T-cell (primary cell): ENCODE data around the gene MINDY2. TPM values are rescaled to one million over a fixed set of nuclear protein-coding genes. Genes with fewer than 3 reads are reported as not detected.
A peak's percentile ranks its signal among the peaks of the same experiment; 100 is the strongest.

Experiments used
- ATAC-seq, 4 experiments: fragments of 200-7000 bp in 3 of 4; fragments of 150-1000 bp in 1 of 4; cut with Tn5 transposase; replicated peaks in 1 of 4; 1 replicate in 3 of 4; 2 replicates in 1 of 4; pipeline ENCODE4 v1.10.0; 2021; ENCODE audit warnings: moderate library complexity in 3 of 4, mild to moderate bottlenecking in 2 of 4, moderate number of reproducible peaks in 1 of 4
- CTCF ChIA-PET, 2 donors: fragments of 300-600 bp; sonication (Branson Sonifier 250); formaldehyde crosslinking; loops; one replicate each; lab custom pipeline; 2022; ENCODE audit warnings: antibody characterized with exemption in 2 of 2; lab: Charles Lee
- POLR2A ChIA-PET, 2 donors: fragments of 300-600 bp; sonication (Branson Sonifier 250); formaldehyde crosslinking; loops; one replicate each; lab custom pipeline; 2022; ENCODE audit warnings: antibody characterized with exemption in 2 of 2; lab: Charles Lee
- DNase-seq, 35 experiments: peaks; one replicate each; pipeline versions ENCODE4 v3.0.0 to v3.0.0-alpha.2; 2013 to 2023
- H3K27ac ChIP-seq: one replicate; pipeline ENCODE4 v1.5.1; 2013; ENCODE audit warnings: low read length
- H3K27me3 ChIP-seq, 2 experiments: replicated peaks in 1 of 2; 1 replicate in 1 of 2; 2 replicates in 1 of 2; pipeline versions ENCODE4 v1.6.1 to v1.7.0; 2013; ENCODE audit warnings: low read length in 1 of 2, mixed read lengths in 1 of 2; ENCODE audit not compliant: control insufficient read depth in 2 of 2, insufficient read depth in 2 of 2; ENCODE audit errors: extremely low read depth in 1 of 2
- H3K36me3 ChIP-seq, 2 donors: 1 replicate in 1 of 2; 2 replicates in 1 of 2; pipeline versions ENCODE4 v1.6.1 to v1.7.0; 2013; ENCODE audit warnings: low read length in 1 of 2; ENCODE audit not compliant: control insufficient read depth in 2 of 2, insufficient read depth in 1 of 2; ENCODE audit errors: extremely low read depth in 1 of 2
- H3K4me1 ChIP-seq, 2 experiments: 1 replicate in 1 of 2; 2 replicates in 1 of 2; pipeline versions ENCODE4 v1.6.1 to v1.7.0; 2013; ENCODE audit warnings: low read length in 2 of 2, mixed read lengths in 1 of 2; ENCODE audit not compliant: insufficient read depth in 2 of 2, control insufficient read depth in 1 of 2; ENCODE audit errors: extremely low read depth in 1 of 2
- H3K4me3 ChIP-seq, 2 donors: 1 replicate in 1 of 2; 2 replicates in 1 of 2; pipeline versions ENCODE4 v1.5.1 to v1.7.0; 2013; ENCODE audit warnings: mild to moderate bottlenecking in 2 of 2, low read length in 1 of 2, moderate library complexity in 1 of 2; ENCODE audit not compliant: control insufficient read depth in 1 of 2; ENCODE audit errors: extremely low read depth in 1 of 2
- H3K9me3 ChIP-seq: 2 replicates; pipeline ENCODE4 v1.7.0; 2013
- H3K27ac Mint-ChIP-seq, 2 donors: one replicate each; pipeline ENCODE4 v1.8.0; 2020 to 2021; ENCODE audit warnings: mild to moderate bottlenecking in 2 of 2, mixed read lengths in 2 of 2
- H3K27me3 Mint-ChIP-seq, 2 donors: one replicate each; pipeline ENCODE4 v1.8.0; 2021 to 2022; ENCODE audit warnings: mixed read lengths in 2 of 2
- H3K36me3 Mint-ChIP-seq: one replicate; pipeline ENCODE4 v1.8.0; 2021; ENCODE audit warnings: mixed read lengths
- H3K4me1 Mint-ChIP-seq, 3 donors: one replicate each; pipeline ENCODE4 v1.8.0; 2020 to 2022; ENCODE audit warnings: mixed read lengths in 3 of 3, mild to moderate bottlenecking in 1 of 3
- H3K4me3 Mint-ChIP-seq, 3 donors: one replicate each; pipeline ENCODE4 v1.8.0; 2020 to 2022; ENCODE audit warnings: mild to moderate bottlenecking in 3 of 3, mixed read lengths in 3 of 3, moderate library complexity in 3 of 3
- H3K9me3 Mint-ChIP-seq, 3 donors: one replicate each; pipeline ENCODE4 v1.8.0; 2020 to 2022; ENCODE audit warnings: mixed read lengths in 3 of 3
- WGBS: methylation state at CpG from one replicate; pipeline ENCODE4 v1.1.5; 2013; ENCODE audit warnings: missing lambda C conversion rate; ENCODE audit not compliant: insufficient coverage; 5-methylcytosine and 5-hydroxymethylcytosine counted together
- total RNA-seq, 35 experiments: library from RNA in 6 of 35; stranded (reverse) in 6 of 35; fragments of 120-200 nt in 1 of 35; gene quantifications; one replicate each; pipeline versions ENCODE4 v1.2.1 to v1.2.4 and lab custom pipeline; 2013 to 2026

Gene MINDY2
- total RNA-seq, 5 donors from 2014 or later (not counting 1 experiment from before 2014, with no cell fraction given): 11.7 to 17.9 (median 15.9) TPM

DNA sequence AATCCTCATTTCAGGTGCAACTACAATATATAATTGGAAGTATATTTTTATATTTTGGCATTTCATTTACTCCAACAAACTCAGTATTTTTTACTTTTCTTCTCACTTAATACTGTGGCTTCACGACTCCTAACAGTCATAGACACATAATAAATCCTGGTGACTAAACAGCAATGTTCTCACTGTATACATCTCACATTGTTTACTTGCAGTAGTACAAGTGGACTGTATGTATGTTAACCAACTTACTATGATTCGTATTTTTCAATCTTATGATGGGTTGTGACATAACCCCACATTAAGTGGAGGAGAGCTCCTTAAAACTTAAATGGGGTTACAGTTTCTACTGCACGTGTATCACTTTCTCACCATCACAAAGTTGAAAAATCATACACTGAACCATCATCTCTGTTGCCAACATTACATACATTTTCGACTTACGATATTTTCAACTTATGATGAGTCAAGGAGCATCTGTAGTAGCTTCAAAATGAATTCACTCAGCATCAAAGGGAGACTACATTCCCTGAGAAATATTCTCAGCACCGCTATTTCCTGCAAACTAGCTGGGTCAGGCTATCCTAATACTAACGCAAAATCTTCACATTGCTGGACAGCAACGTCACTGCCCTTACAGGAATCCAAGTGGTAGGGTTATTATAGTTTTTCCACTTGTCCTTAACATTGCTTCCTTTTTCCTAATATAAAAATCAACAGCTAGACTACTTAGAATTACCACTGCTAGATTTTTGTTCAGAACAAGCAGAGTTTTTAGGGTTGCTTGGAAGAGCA lies 28.9 kb upstream of the MINDY2 start:
- 77% methylated on average over 3 of the region's 8 CpGs for WGBS
- Histone ChIP-seq H3K9me3 (no peaks in the 10 kb centered on the region), H3K36me3 (no peaks in the 10 kb centered on the region), H3K4me1 (peaks cover 20 to 38% of the 10 kb centered on the region in 2 experiments), H3K27ac (no peak overlapping the region), H3K4me3 (no peak overlapping the region), H3K27me3 (no peaks in the 10 kb centered on the region)
- POLR2A ChIA-PET: interaction anchor here in 1 of 2 donors (0.6 kb wide), 1 partner anchor 55 kb away, joined by 4 read pairs; no protein-coding TSS in a partner anchor
- Mint-ChIP-seq H3K27me3 (no peaks in the 10 kb centered on the region), H3K36me3 (peaks cover 4% of the 10 kb centered on the region), H3K9me3 (no peaks in the 10 kb centered on the region), H3K4me3 (peak overlapping the region in 1 of 3 donors; percentile 3), H3K27ac (no peak overlapping the region), H3K4me1 (peaks cover 83 to 86% (median 85%) of the 10 kb centered on the region in 3 donors)
- CTCF ChIA-PET: interaction anchor here (0.6 to 0.7 kb wide), 3 partner anchors 7 to 757 kb away, joined by 3 to 5 read pairs (median 4); no protein-coding TSS in a partner anchor
- ATAC-seq (no peak), DNase-seq (no peak)

DNA sequence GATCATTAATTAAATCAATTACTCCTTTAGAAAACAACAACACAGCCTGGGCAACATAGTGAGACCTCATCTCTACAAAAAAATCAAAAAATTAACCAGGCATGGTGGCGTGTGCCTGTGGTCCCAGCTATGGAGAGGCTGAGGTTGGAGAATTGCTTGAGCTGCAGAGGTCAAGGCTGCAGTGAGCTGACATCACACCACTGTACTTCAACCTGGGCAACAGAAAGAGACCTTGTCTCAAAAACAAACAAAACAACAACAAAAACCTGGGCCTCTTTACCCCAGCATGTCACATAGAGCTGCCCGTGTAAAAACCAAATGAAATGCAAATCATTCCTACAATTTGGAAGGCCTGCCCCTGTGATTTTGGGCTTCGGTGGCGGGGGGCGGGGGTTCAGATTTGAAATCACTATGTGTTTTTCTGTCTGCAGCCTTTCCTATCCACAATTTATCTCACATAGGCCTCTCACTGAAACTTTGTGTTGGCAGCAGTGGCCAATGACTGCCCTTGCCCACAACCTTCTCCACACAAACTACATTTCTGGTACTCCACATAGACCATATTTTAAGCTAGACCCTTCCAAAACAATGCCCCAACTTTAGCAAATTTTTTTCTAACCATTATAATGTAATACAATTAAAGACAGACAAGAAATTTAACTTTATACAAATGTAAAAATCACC lies 28.1 kb upstream of the MINDY2 start:
- H3K4me1 ChIP-seq: peaks cover 20 to 36% of the 10 kb centered on the region in 2 experiments
- no peaks in the 10 kb centered on the region for H3K9me3 Mint-ChIP-seq
- H3K36me3 ChIP-seq: no peaks in the 10 kb centered on the region
- POLR2A ChIA-PET: interaction anchor here in 1 of 2 donors (0.6 kb wide), 2 partner anchors 28 to 56 kb away, joined by 3 to 4 read pairs; partner anchors contain the start of gene MINDY2
- 100% methylated on average over 4 of the region's 5 CpGs for WGBS
- no peak overlapping the region for H3K4me3 ChIP-seq
- H3K27me3 Mint-ChIP-seq: no peaks in the 10 kb centered on the region
- no peak for DNase-seq
- no peak overlapping the region for H3K4me3 Mint-ChIP-seq
- H3K36me3 Mint-ChIP-seq: peaks cover 4% of the 10 kb centered on the region
- peaks cover 80 to 85% (median 83%) of the 10 kb centered on the region in 3 donors for H3K4me1 Mint-ChIP-seq
- CTCF ChIA-PET: interaction anchor here in 1 of 2 donors (0.7 kb wide), 1 partner anchor 8 kb away, joined by 5 read pairs; no protein-coding TSS in a partner anchor
- ATAC-seq: no peak
- no peak overlapping the region for H3K27ac ChIP-seq
- no peaks in the 10 kb centered on the region for H3K9me3 ChIP-seq
- H3K27me3 ChIP-seq: no peaks in the 10 kb centered on the region
- H3K27ac Mint-ChIP-seq: peak overlapping the region in 1 of 2 donors; percentile 67

DNA sequence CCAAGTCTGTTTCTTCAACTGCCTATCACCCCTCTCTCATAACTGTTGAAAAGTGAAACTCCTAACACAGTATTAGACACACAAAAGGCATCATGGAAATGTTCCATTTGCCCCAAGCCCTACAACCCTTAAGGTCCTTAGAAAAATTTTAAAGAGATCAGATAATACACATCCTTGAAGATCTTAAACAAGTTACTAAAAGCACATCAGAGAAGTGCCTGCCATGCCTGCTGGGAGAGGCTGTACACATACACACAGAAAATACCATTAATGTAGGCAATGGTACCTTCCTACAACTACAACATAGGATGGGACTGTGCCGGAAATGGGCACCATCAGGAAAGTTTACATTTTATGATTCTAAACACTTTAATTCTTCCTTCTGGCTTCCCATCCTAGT lies 24.9 kb upstream of the MINDY2 start:
- no peaks in the 10 kb centered on the region for H3K9me3 Mint-ChIP-seq
- no peak overlapping the region for H3K27ac Mint-ChIP-seq

DNA sequence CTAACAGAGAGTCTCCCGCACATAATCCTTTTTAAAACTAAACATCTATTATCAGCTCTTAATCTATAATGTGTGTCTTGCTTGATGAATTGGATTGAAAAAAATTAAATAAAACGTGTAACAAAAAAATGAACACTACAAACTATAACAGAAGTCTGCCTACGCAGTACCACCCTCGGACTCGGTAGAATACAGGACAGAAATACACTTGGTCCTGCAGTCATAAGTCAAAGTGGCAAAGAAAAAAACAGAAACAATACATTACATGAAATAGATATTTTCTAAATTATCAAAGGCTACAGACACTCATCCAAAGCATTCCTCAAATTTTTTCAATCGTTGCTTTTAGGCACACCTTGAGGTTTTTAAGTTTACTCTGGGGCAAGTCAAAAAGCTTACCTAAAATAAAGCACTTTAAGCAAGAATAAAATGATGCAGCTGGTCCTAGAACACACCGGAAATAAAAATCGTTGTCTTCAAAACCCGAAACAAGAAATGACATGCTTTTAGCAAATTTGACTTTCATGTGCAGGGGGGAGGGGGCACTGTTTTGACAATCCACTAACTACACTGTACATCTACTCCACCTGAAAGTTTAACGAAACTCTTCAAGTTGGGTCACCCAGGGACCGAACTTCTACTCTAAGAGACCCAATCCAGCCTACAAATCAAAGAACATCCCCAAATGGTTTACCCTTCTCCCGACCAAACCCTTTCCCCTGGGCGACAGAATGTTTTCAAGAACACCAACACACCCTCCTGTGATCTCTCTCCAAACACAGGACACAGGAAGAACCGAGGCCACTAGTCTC lies 22.9 kb upstream of the MINDY2 start:
- POLR2A ChIA-PET: interaction anchor here (0.7 to 2.6 kb wide), 2 partner anchors 23 kb away, joined by 5 to 23 read pairs; partner anchors contain the start of gene MINDY2 (in 2 of the 2)

More for the DNA sequence above, 24.9 kb upstream of the MINDY2 start:
- no peaks in the 10 kb centered on the region for H3K27me3 Mint-ChIP-seq
- no peak overlapping the region for H3K27ac ChIP-seq
- H3K9me3 ChIP-seq: no peaks in the 10 kb centered on the region
- ChIA-PET POLR2A (interaction anchor here in 1 of 2 donors (0.5 to 1.3 kb wide), 3 partner anchors 25 to 142 kb away, joined by 3 to 17 read pairs (median 4); partner anchors contain the start of gene MINDY2), CTCF (interaction anchor here in 1 of 2 donors (0.6 to 1.1 kb wide), 3 partner anchors 19 to 184 kb away, joined by 3 read pairs; no protein-coding TSS in a partner anchor)
- H3K27me3 ChIP-seq: no peaks in the 10 kb centered on the region
- H3K4me3 Mint-ChIP-seq: peak overlapping the region in 1 of 3 donors; percentile 30
- ATAC-seq (no peak), DNase-seq (no peak)
- no peak overlapping the region for H3K4me3 ChIP-seq
- no CpG with 5 or more reads among the region's 1 CpG for WGBS
- peaks cover 4% of the 10 kb centered on the region for H3K36me3 Mint-ChIP-seq
- no peaks in the 10 kb centered on the region for H3K36me3 ChIP-seq
- peaks cover 70 to 79% (median 77%) of the 10 kb centered on the region in 3 donors for H3K4me1 Mint-ChIP-seq
- H3K4me1 ChIP-seq: peaks cover 20 to 30% of the 10 kb centered on the region in 2 experiments

DNA sequence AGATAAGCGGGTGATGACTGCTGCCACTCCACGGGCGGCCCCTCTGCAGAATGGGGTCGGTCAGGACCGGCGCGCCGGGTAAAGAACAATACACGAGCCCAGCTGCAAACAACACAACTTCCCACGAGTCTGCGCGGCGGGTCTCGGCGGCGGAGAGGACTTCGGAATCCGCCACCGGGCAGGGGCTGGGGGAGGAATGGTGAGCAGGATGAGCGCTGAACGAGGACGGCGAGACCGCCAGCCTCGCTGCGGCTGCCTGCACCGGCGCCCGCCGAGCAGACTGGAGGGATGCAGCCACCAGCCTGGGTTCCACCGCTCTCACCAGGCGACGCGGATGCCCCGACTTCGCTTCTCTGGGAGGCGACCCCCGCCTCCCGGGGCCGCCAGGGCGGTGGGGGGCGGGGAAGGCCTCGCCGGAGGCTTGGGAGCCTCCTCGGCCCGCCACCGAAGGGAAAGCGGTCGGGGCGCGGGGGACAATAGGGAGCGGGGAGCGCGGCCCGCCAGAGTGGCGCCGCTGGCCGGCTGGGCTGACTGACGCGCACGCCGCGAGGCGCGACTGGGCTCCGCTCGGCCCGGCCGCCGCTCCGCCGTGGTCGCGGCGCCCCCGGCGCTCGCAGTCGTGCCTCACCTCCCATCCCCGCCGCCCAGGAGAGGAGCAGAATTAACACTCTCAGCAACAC lies 22.1 kb upstream of the MINDY2 start:
- H3K36me3 Mint-ChIP-seq: peaks cover 4% of the 10 kb centered on the region
- ATAC-seq (peak; percentile 7 to 40 (median 28)), DNase-seq (peak in 28 of 35 experiments; percentile 6 to 56 (median 24))
- H3K27me3 Mint-ChIP-seq: no peaks in the 10 kb centered on the region
- peak overlapping the region; percentile 89 to 91 for H3K27ac Mint-ChIP-seq
- Histone ChIP-seq H3K27me3 (no peaks in the 10 kb centered on the region), H3K27ac (peak overlapping the region; percentile 88), H3K4me3 (peak overlapping the region; percentile 94 to 99), H3K36me3 (no peaks in the 10 kb centered on the region), H3K4me1 (peaks cover 15 to 20% of the 10 kb centered on the region in 2 experiments), H3K9me3 (no peaks in the 10 kb centered on the region)
- under 1% methylated on average over 68 of the region's 81 CpGs for WGBS
- CTCF ChIA-PET: interaction anchor here in 1 of 2 donors (1.8 to 2.1 kb wide), 2 partner anchors 22 kb away, joined by 5 to 35 read pairs; partner anchors contain the start of gene MINDY2
- POLR2A ChIA-PET: interaction anchor here (1.3 to 2.6 kb wide), 3 partner anchors 18 to 22 kb away, joined by 7 to 23 read pairs (median 10); partner anchors contain the start of gene MINDY2 (in 2 of the 2)
- H3K4me3 Mint-ChIP-seq: peak overlapping the region; percentile 92 to 98 (median 93)
- H3K4me1 Mint-ChIP-seq: peaks cover 47 to 51% (median 50%) of the 10 kb centered on the region in 3 donors
- H3K9me3 Mint-ChIP-seq: no peaks in the 10 kb centered on the region

More for the DNA sequence above, 22.9 kb upstream of the MINDY2 start:
- H3K36me3 Mint-ChIP-seq: peaks cover 4% of the 10 kb centered on the region
- H3K27ac ChIP-seq: peak overlapping the region; percentile 88
- 0% methylated on average over 8 of the region's 14 CpGs for WGBS
- peaks cover 50 to 58% (median 56%) of the 10 kb centered on the region in 3 donors for H3K4me1 Mint-ChIP-seq
- peak in 31 of 35 experiments; percentile 25 to 69 (median 44) for DNase-seq
- no peaks in the 10 kb centered on the region for H3K27me3 Mint-ChIP-seq
- H3K9me3 ChIP-seq: no peaks in the 10 kb centered on the region
- CTCF ChIA-PET: interaction anchor here in 1 of 2 donors (2.1 kb wide), 1 partner anchor 22 kb away, joined by 5 read pairs; the partner anchor contains the start of gene MINDY2
- no peaks in the 10 kb centered on the region for H3K36me3 ChIP-seq
- peak overlapping the region; percentile 90 to 98 (median 92) for H3K4me3 Mint-ChIP-seq
- no peak for ATAC-seq
- no peaks in the 10 kb centered on the region for H3K27me3 ChIP-seq
- H3K4me1 ChIP-seq: peaks cover 15 to 20% of the 10 kb centered on the region in 2 experiments
- H3K27ac Mint-ChIP-seq: peak overlapping the region; percentile 75 to 90
- H3K9me3 Mint-ChIP-seq: no peaks in the 10 kb centered on the region
- peak overlapping the region; percentile 94 to 99 for H3K4me3 ChIP-seq
